ENCODE results near the gene CLSTN2.

DNA sequence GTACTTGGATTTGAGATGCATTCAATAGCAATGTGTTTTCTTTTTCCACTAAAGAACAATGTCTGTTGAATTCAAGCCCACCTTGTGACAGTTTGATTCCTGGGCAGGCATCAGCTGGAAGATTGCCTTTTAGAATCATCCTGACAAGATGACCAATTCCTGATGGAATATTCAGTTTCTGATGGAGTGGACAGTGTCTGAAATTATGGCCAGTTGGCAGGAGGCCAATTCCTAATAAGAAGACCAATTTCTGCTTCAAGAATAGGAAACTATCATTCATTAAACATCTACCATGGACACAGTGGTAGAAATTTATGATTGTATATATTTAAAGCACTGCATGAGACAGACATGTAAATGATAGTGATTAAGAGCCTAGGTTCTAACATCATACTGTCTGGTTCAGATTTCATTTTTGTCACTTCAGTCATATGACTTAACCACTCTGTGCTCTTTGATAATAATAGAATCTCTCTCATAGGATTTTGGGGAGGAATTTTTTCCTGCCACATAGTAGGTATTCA is 133.6 kb downstream of the CLSTN2 start:
- TF ChIP-seq, protein P1, sequence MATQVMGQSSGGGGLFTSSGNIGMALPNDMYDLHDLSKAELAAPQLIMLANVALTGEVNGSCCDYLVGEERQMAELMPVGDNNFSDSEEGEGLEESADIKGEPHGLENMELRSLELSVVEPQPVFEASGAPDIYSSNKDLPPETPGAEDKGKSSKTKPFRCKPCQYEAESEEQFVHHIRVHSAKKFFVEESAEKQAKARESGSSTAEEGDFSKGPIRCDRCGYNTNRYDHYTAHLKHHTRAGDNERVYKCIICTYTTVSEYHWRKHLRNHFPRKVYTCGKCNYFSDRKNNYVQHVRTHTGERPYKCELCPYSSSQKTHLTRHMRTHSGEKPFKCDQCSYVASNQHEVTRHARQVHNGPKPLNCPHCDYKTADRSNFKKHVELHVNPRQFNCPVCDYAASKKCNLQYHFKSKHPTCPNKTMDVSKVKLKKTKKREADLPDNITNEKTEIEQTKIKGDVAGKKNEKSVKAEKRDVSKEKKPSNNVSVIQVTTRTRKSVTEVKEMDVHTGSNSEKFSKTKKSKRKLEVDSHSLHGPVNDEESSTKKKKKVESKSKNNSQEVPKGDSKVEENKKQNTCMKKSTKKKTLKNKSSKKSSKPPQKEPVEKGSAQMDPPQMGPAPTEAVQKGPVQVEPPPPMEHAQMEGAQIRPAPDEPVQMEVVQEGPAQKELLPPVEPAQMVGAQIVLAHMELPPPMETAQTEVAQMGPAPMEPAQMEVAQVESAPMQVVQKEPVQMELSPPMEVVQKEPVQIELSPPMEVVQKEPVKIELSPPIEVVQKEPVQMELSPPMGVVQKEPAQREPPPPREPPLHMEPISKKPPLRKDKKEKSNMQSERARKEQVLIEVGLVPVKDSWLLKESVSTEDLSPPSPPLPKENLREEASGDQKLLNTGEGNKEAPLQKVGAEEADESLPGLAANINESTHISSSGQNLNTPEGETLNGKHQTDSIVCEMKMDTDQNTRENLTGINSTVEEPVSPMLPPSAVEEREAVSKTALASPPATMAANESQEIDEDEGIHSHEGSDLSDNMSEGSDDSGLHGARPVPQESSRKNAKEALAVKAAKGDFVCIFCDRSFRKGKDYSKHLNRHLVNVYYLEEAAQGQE (IDR thresholded peaks at IDR 0.05; ENCODE audit: insufficient read depth in 1 of 2, low read depth in 2 of 2, low read length in 2 of 2), result no peak
- TF ChIP-seq POLR2AphosphoS5 (IDR thresholded peaks at IDR 0.05; ENCODE audit: low read depth, low read length) (no peak), TAF1 (IDR thresholded peaks at IDR 0.05; ENCODE audit: borderline replicate concordance, insufficient read depth, low read length) (no peak), FOXP2 (optimal IDR thresholded peaks at IDR 0.05; ENCODE audit: borderline replicate concordance, extremely low read depth, extremely low read length, insufficient read depth) (no peak)
